Measurements from ENCODE around the gene MCC.

The MCC gene

DNA sequence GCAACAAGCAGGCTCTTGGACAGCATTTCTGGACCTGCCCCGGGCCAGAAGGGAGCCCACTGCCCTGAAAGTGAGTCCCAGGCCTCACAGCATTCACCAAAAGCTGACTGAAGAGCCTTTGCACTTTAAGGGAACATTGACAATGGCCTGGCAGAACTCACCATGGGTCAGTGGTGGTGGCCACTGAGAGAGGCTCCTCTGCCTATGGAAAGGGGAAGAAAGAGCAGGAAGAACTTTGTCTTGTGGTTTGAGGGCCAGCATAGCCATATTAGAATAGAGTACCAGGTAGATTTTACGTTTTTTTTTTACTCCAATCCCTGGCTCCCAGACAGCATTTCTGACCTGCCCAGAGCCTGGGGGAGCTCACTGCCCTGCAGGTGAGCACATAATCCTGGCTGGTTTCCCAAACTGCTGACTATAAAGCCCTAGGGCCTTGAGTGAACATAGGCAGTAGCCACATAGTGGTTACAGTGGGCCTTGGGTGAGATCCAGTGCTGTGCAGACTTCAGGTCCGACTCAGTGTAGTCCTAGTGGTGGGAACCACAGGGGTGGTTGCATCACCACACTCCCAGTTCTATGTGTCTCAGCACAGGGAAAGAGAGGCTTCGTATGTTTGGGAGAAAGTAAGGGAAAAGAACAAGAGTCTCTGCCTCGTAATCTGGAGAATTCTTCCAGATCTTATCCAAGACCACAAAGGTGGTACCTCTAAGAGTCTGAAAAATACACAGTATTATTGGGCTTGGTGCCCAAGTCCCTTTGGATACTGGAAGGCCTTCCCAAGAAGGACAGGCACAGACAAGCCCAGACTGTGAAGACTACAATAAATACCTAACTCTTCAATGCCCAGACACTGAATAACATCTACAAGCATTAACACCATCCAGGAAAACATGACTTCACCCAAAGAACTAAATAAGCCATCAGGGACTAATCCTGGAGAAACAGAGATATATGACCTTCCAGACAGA lies 143.0 kb downstream of the MCC start:
- no peak for DNase-seq (ENCODE audit: low read depth)
- no peak overlapping the region for H3K4me3 ChIP-seq (ENCODE audit: low read length)
- TF ChIP-seq, protein P1, sequence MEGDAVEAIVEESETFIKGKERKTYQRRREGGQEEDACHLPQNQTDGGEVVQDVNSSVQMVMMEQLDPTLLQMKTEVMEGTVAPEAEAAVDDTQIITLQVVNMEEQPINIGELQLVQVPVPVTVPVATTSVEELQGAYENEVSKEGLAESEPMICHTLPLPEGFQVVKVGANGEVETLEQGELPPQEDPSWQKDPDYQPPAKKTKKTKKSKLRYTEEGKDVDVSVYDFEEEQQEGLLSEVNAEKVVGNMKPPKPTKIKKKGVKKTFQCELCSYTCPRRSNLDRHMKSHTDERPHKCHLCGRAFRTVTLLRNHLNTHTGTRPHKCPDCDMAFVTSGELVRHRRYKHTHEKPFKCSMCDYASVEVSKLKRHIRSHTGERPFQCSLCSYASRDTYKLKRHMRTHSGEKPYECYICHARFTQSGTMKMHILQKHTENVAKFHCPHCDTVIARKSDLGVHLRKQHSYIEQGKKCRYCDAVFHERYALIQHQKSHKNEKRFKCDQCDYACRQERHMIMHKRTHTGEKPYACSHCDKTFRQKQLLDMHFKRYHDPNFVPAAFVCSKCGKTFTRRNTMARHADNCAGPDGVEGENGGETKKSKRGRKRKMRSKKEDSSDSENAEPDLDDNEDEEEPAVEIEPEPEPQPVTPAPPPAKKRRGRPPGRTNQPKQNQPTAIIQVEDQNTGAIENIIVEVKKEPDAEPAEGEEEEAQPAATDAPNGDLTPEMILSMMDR (conservative IDR thresholded peaks at IDR 0.05; ENCODE audit: low read length) = no peak

DNA sequence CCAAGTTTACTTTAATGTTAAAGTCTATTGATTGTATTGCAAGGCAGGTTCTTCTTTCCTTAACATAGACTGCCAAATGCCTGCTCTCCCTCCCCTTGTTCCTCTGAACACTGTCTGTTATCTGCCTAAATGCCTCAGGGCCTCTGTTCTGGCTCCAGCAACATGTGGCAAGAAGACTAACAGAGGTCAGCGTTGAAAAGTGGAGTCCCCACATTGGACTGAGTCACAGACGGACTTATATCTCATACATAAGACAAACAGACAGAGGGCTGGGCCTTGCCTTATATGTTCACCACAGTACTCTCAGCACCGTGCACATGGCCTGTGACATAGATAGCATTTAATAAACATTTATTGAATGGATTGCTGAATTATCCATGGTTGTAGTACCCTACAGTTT lies 144.9 kb downstream of the MCC start:
- DNase-seq (ENCODE audit: low read depth) = no peak
- TF ChIP-seq, protein P1 (conservative IDR thresholded peaks at IDR 0.05; ENCODE audit: low read length) = no peak
- no peak overlapping the region for H3K4me3 ChIP-seq (ENCODE audit: low read length)

DNA sequence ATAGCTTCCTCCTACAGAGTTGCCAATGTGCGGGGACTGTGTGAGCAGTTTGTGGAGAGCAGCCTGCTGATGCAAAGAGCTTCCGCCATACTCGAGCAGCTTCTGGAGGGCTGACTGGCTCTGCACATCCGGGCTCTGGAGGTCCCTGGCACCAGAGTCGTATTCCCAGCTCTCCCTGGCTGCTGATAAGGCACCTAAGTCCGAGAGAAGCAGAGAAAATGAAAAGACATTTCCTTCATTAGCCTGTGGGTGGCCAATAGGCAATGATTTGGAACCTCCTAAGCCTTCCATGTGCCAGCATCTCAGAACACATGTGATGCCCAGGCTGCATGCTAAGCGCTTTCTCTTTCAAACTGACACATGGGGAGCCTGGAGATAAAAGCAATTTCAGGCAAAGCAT lies 147.7 kb downstream of the MCC start:
- no peak overlapping the region for H3K4me3 ChIP-seq (ENCODE audit: low read length)
- TF ChIP-seq, protein P1 (conservative IDR thresholded peaks at IDR 0.05; ENCODE audit: low read length) = no peak
- no peak for DNase-seq (ENCODE audit: low read depth)

DNA sequence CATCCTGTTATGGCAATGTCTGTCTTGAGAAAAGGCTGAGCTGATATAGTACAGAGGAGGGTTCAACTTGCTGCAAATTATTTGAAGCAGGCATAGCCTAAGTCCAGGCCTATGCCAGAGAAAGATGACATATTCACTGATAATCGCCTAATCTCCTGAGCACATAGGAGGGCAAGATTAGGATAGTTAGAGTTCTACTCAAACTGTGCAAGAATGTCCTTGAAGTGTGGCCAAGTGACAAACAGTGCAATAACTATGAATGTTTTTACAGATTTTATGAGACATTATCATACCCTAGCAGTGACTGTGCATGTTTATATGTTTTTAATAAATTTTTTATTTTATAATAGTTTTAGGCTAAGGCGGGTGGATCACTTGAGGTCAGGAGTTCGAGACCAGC lies 149.6 kb downstream of the MCC start:
- TF ChIP-seq, protein P1 (conservative IDR thresholded peaks at IDR 0.05; ENCODE audit: low read length) = no peak
- DNase-seq (ENCODE audit: low read depth) = no peak
- no peak overlapping the region for H3K4me3 ChIP-seq (ENCODE audit: low read length)

DNA sequence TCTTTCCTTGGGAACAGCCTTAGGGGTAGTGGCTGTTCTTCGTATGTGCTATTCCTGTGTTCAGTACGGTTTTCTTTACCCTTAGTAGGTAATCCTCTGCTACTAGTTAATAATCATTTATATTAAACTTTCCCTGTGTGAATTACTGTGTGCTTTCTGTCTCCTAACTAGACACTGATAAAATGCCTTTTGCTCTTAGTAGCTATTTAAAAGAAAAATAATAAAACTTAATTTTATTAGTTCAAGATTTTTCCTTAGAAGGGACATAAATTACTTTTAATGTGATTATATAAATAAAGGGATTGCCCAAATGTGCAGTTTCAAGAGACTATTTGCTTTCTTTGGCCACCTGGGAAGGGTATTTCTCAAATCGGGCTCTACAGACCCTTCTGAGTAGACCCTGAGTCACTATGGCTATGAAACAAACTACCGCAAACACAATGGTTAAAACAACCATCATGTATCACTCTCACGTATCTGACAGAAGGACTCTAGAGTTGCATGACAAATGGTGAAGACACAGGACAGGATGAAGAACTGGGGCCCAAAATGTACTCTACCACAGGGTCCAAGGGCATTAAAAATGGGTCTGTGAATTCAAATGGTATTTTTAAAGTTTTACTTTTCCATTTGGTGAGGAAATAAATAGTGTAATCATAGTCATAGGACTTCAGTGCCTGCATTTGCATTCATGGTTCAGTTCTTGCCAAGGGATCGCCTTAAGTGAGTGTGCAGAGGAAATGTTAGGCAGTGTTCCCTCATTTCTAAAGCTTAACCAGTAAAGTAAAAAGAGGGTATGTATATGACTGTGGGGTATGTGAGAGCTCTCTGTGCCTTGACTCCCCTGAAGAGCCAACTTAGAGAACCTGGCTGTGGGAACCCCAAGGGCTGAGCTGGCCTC lies 150.5 kb downstream of the MCC start:
- no peak overlapping the region for H3K4me3 ChIP-seq (ENCODE audit: low read length)
- TF ChIP-seq, protein P1 (conservative IDR thresholded peaks at IDR 0.05; ENCODE audit: low read length) = no peak
- DNase-seq (ENCODE audit: low read depth) = no peak

DNA sequence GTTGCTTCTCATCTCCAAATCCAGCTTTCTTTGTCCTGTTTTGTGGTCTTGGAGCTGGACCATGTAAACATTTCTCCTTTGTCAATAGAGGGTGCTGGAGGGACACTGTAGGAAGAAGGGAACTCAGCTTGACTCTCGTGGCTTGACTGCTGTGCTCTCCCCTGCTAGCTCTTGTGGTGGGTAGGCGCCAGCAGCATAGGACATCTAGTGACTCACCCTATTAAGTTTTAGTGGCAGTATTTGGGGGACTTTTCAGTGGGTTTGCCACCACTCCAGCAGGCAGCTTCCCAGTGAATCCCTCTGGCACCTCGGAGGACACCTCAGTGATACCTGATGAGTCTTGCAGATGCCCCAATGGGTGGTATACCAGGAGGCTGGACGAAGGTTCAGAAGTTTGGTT lies 151.3 kb downstream of the MCC start:
- no peak overlapping the region for H3K4me3 ChIP-seq (ENCODE audit: low read length)
- TF ChIP-seq, protein P1 (conservative IDR thresholded peaks at IDR 0.05; ENCODE audit: low read length) = peak; percentile 48
- peak; percentile 43 for DNase-seq (ENCODE audit: low read depth)

Data from AG10803 (cell line).